ENCODE results near the gene SELENOP. TPM values are rescaled to one million over a fixed set of nuclear protein-coding genes. Genes with fewer than 3 reads are reported as not detected.

SELENOP gene
- total and polyA plus RNA-seq, 2 of the 13 experiments (the other 11 are each of a cell fraction or from before 2014, with no cell fraction given) = 1,895 to 2,083 TPM

DNA sequence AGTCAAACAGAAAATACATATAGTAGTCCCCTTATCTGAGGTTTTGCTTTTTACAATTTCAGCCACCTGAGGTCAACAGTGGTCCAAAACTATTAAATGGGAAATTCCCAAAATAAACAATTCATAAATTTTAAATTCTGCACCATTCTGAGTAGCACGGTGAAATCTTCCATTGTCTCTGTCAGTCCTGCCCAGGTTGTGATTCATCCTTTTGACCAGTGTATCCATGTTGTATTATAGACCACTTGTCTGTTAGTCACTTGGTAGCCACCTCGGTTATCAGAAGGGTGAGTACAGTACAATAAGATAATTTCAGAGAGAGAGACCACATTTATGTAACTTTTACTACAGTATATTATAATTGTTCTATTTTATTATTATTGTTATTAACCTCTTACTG, 52.2 kb downstream of the SELENOP start (continued):
- TF ChIP-seq RARG (CRISPR knock-in tag; IDR thresholded peaks at IDR 0.05; ENCODE audit: low read depth) = no peak
- TF ChIP-seq, protein P1, sequence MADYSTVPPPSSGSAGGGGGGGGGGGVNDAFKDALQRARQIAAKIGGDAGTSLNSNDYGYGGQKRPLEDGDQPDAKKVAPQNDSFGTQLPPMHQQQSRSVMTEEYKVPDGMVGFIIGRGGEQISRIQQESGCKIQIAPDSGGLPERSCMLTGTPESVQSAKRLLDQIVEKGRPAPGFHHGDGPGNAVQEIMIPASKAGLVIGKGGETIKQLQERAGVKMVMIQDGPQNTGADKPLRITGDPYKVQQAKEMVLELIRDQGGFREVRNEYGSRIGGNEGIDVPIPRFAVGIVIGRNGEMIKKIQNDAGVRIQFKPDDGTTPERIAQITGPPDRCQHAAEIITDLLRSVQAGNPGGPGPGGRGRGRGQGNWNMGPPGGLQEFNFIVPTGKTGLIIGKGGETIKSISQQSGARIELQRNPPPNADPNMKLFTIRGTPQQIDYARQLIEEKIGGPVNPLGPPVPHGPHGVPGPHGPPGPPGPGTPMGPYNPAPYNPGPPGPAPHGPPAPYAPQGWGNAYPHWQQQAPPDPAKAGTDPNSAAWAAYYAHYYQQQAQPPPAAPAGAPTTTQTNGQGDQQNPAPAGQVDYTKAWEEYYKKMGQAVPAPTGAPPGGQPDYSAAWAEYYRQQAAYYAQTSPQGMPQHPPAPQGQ (CRISPR knock-in tag; IDR thresholded peaks at IDR 0.05; ENCODE audit: borderline replicate concordance) = no peak
- TF ChIP-seq, protein P2, sequence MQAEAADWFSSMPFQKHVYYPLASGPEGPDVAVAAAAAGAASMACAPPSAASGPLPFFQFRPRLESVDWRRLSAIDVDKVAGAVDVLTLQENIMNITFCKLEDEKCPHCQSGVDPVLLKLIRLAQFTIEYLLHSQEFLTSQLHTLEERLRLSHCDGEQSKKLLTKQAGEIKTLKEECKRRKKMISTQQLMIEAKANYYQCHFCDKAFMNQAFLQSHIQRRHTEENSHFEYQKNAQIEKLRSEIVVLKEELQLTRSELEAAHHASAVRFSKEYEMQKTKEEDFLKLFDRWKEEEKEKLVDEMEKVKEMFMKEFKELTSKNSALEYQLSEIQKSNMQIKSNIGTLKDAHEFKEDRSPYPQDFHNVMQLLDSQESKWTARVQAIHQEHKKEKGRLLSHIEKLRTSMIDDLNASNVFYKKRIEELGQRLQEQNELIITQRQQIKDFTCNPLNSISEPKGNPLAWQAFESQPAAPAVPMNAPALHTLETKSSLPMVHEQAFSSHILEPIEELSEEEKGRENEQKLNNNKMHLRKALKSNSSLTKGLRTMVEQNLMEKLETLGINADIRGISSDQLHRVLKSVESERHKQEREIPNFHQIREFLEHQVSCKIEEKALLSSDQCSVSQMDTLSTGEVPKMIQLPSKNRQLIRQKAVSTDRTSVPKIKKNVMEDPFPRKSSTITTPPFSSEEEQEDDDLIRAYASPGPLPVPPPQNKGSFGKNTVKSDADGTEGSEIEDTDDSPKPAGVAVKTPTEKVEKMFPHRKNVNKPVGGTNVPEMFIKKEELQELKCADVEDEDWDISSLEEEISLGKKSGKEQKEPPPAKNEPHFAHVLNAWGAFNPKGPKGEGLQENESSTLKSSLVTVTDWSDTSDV (CRISPR knock-in tag; IDR thresholded peaks at IDR 0.05) = no peak
- TF ChIP-seq ZNF567 (CRISPR knock-in tag; IDR thresholded peaks at IDR 0.05; ENCODE audit: borderline replicate concordance) = no peak
- no peak for TF ChIP-seq RFX3 (CRISPR knock-in tag; IDR thresholded peaks at IDR 0.05)
- TF ChIP-seq ZNF124 (CRISPR knock-in tag; IDR thresholded peaks at IDR 0.05) = no peak
- no peak for TF ChIP-seq ZNF850 (CRISPR knock-in tag; conservative IDR thresholded peaks at IDR 0.05)
- TF ChIP-seq REXO4 (CRISPR knock-in tag; IDR thresholded peaks at IDR 0.05; ENCODE audit: borderline replicate concordance) = no peak
- TF ChIP-seq, protein P3, sequence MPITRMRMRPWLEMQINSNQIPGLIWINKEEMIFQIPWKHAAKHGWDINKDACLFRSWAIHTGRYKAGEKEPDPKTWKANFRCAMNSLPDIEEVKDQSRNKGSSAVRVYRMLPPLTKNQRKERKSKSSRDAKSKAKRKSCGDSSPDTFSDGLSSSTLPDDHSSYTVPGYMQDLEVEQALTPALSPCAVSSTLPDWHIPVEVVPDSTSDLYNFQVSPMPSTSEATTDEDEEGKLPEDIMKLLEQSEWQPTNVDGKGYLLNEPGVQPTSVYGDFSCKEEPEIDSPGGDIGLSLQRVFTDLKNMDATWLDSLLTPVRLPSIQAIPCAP (CRISPR knock-in tag; IDR thresholded peaks at IDR 0.05; ENCODE audit: low read depth) = no peak
- no peak for TF ChIP-seq ZNF296 (CRISPR knock-in tag; conservative IDR thresholded peaks at IDR 0.05)
